OCI-LY7 (cell line): Measurements from ENCODE around the gene MANSC1. TPM values are rescaled to one million over a fixed set of nuclear protein-coding genes. Genes with fewer than 3 reads are reported as not detected.

Experiments used
- BruUV-seq: library from RNA; stranded (reverse); fragments of 400-500 nt; replicated peaks from 2 replicates; lab custom pipeline; 2021; lab: Mats Ljungman, UMichigan
- CTCF ChIA-PET: fragments of 300-600 bp; sonication (Branson Sonifier 250); formaldehyde crosslinking; loops from one replicate; lab custom pipeline; 2022; ENCODE audit warnings: antibody characterized with exemption; ENCODE audit not compliant: unreplicated experiment; lab: Charles Lee
- POLR2A ChIA-PET: fragments of 300-600 bp; sonication (Branson Sonifier 250); formaldehyde crosslinking; loops from one replicate; lab custom pipeline; 2022; ENCODE audit warnings: antibody characterized with exemption; lab: Charles Lee
- DNase-seq: peaks from one replicate; pipeline ENCODE4 v3.0.0-alpha.2; 2015; ENCODE audit warnings: low spot score
- H2AFZ ChIP-seq: fragments of 200-600 bp; sonication (generic), shearing (Covaris generic); 2 replicates; pipeline ENCODE4 v1.6.1; 2014; ENCODE audit warnings: mild to moderate bottlenecking, antibody characterized with exemption, low read length, moderate library complexity
- H3K27ac ChIP-seq: fragments of 200-600 bp; sonication (generic); 2 replicates; pipeline ENCODE4 v1.5.1; 2014; ENCODE audit warnings: mixed run types, low read depth, mild to moderate bottlenecking, moderate library complexity, low read length, inconsistent platforms; ENCODE audit not compliant: poor library complexity, severe bottlenecking
- H3K36me3 ChIP-seq: fragments of 200-600 bp; sonication (generic); 2 replicates; pipeline ENCODE4 v1.6.1; 2014; ENCODE audit warnings: mild to moderate bottlenecking, antibody characterized with exemption, low read length, moderate library complexity, mixed read lengths; ENCODE audit not compliant: insufficient read depth
- H3K4me1 ChIP-seq: fragments of 200-600 bp; sonication (generic); 2 replicates; pipeline ENCODE4 v1.5.1; 2014; ENCODE audit warnings: mild to moderate bottlenecking, low read length; ENCODE audit not compliant: insufficient read depth, poor library complexity, severe bottlenecking
- H3K4me2 ChIP-seq: fragments of 200-600 bp; sonication (generic); 2 replicates; pipeline ENCODE4 v1.6.1; 2014; ENCODE audit warnings: mild to moderate bottlenecking, low read length
- H3K4me3 ChIP-seq: fragments of 200-600 bp; sonication (generic); 2 replicates; pipeline ENCODE4 v1.5.1; 2014; ENCODE audit warnings: mild to moderate bottlenecking, low read depth, low read length; ENCODE audit not compliant: poor library complexity, severe bottlenecking
- H3K79me2 ChIP-seq: fragments of 200-600 bp; sonication (generic); 2 replicates; pipeline ENCODE4 v1.6.1; 2016; ENCODE audit warnings: low read depth, mild to moderate bottlenecking, low read length, moderate library complexity, mixed read lengths; ENCODE audit not compliant: insufficient read depth
- H3K9me2 ChIP-seq: fragments of 200-600 bp; sonication (generic); 2 replicates; pipeline ENCODE4 v1.6.1; 2016; ENCODE audit warnings: mild to moderate bottlenecking, low read length, mixed read lengths; ENCODE audit not compliant: insufficient read depth
- H3K9me3 ChIP-seq: fragments of 200-600 bp; sonication (generic); 2 replicates; pipeline ENCODE4 v1.6.1; 2014; ENCODE audit warnings: mild to moderate bottlenecking, mixed run types, low read length, mixed read lengths
- H4K20me1 ChIP-seq: fragments of 200-600 bp; sonication (generic); 2 replicates; pipeline ENCODE4 v1.6.1; 2014; ENCODE audit warnings: mild to moderate bottlenecking, antibody characterized with exemption, low read length, moderate library complexity, mixed read lengths; ENCODE audit not compliant: insufficient read depth
- CTCF ChIP-seq: fragments of 200-600 bp; sonication (generic); conservative IDR thresholded peaks from 2 replicates; pipeline ENCODE4 v1.5.1; 2014; ENCODE audit warnings: mild to moderate bottlenecking, antibody characterized with exemption, low read length, moderate library complexity, mixed read lengths
- EZH2phosphoT487 ChIP-seq: fragments of 200-600 bp; sonication (generic); IDR thresholded peaks from 2 replicates; pipeline ENCODE4 v1.6.1; 2018; ENCODE audit warnings: low read depth, borderline replicate concordance, mild to moderate bottlenecking, mixed run types, antibody characterized with exemption, low read length, moderate library complexity, mixed read lengths
- intact Hi-C: fragments of 100-400 bp; cut with micrococcal nuclease; formaldehyde crosslinking; loops from one replicate; pipeline ENCODE4 v1.10.0; 2022; ENCODE audit not compliant: unreplicated experiment
- total RNA-seq, 2 experiments: library from RNA; depleted of rRNA in 1 of 2; stranded (reverse); fragments of >200 nt in 1 of 2; shearing (Covaris generic) in 1 of 2; gene quantifications; 2 replicates each; pipeline ENCODE4 v1.2.3, GENCODE V29; 2014 to 2022

The MANSC1 gene
- total RNA-seq, 2 experiments from 2014 or later, result not detected

- BruUV-seq, result no TSS peak
- CTCF ChIA-PET, result no interaction called here
Observed at GRCh38 chr12:12297201-12297830, 52.7 kb downstream of the MANSC1 start.

GRCh38 chr12:12294215-12295005, 55.6 kb downstream of the MANSC1 start:
- H3K9me2 ChIP-seq, result no peaks in the 10 kb centered on the region
- no TSS peak for BruUV-seq
- no peaks in the 10 kb centered on the region for H3K36me3 ChIP-seq
- no peaks in the 10 kb centered on the region for H3K9me3 ChIP-seq
- POLR2A ChIA-PET, result interaction anchor here (0.6 kb wide), 1 partner anchor 32 kb away, joined by 3 read pairs; no protein-coding TSS in a partner anchor
- intact Hi-C loops, result no loop called here
- DNase-seq, result no peak
- no peak overlapping the region for H3K4me2 ChIP-seq
- no peaks in the 10 kb centered on the region for H4K20me1 ChIP-seq
- H3K79me2 ChIP-seq, result no peaks in the 10 kb centered on the region
- H3K4me1 ChIP-seq, result no peaks in the 10 kb centered on the region
- no peak overlapping the region for H3K27ac ChIP-seq
- CTCF ChIA-PET, result no interaction called here
- H2AFZ ChIP-seq, result no peak overlapping the region
- no peak overlapping the region for H3K4me3 ChIP-seq
- TF ChIP-seq CTCF (no peak), EZH2phosphoT487 (no peak)

More at GRCh38 chr12:12297201-12297830, 52.7 kb downstream of the MANSC1 start:
- H2AFZ ChIP-seq, result no peak overlapping the region
- H3K9me3 ChIP-seq, result no peaks in the 10 kb centered on the region
- intact Hi-C loops, result no loop called here
- H3K4me1 ChIP-seq, result no peaks in the 10 kb centered on the region
- no peak overlapping the region for H3K4me3 ChIP-seq
- TF ChIP-seq CTCF, result no peak
- no peak for TF ChIP-seq EZH2phosphoT487
- no peaks in the 10 kb centered on the region for H3K36me3 ChIP-seq
- no peaks in the 10 kb centered on the region for H3K9me2 ChIP-seq
- H4K20me1 ChIP-seq, result no peaks in the 10 kb centered on the region
- POLR2A ChIA-PET, result interaction anchor here (0.5 to 0.7 kb wide), 2 partner anchors 11 to 39 kb away, joined by 3 to 4 read pairs; no protein-coding TSS in a partner anchor
- no peaks in the 10 kb centered on the region for H3K79me2 ChIP-seq
- no peak overlapping the region for H3K4me2 ChIP-seq
- no peak overlapping the region for H3K27ac ChIP-seq
- no peak for DNase-seq

GRCh38 chr12:12290206-12290605, 59.8 kb downstream of the MANSC1 start:
- Histone ChIP-seq H3K4me2 (no peak overlapping the region), H2AFZ (no peak overlapping the region), H3K27ac (no peak overlapping the region), H3K79me2 (no peaks in the 10 kb centered on the region), H3K4me3 (no peak overlapping the region), H3K36me3 (no peaks in the 10 kb centered on the region), H4K20me1 (no peaks in the 10 kb centered on the region), H3K9me3 (no peaks in the 10 kb centered on the region), H3K9me2 (no peaks in the 10 kb centered on the region), H3K4me1 (no peaks in the 10 kb centered on the region)
- no TSS peak for BruUV-seq
- CTCF ChIA-PET, result no interaction called here
- intact Hi-C loops, result no loop called here
- TF ChIP-seq CTCF (no peak), EZH2phosphoT487 (no peak)
- no peak for DNase-seq
- POLR2A ChIA-PET, result no interaction called here
